ENCODE measurements around the gene ROBO4. TPM values are rescaled to one million over a fixed set of nuclear protein-coding genes. Genes with fewer than 3 reads are reported as not detected.

Gene ROBO4
- total and polyA plus RNA-seq, 2 of the 13 experiments (the other 11 are each of a cell fraction or from before 2014, with no cell fraction given): 0.07 to 1.1 TPM

GRCh38 chr11:124937336-124937935, 39.8 kb upstream of the ROBO4 start:
- intact Hi-C loops (cut with micrococcal nuclease; ENCODE audit: unreplicated experiment) (loop anchor here (5.0 kb wide), 2 partner anchors 35 to 315 kb away; partner anchors contain the start of gene TBRG1), in situ Hi-C loops (cut with HindIII; ENCODE audit: extremely low pct_ligation_motif_present, low pct_unique_long_range_greater_than_20kb) (no loop called here)
- POLR2A ChIA-PET: interaction anchor here (1.3 to 5.8 kb wide), 3 partner anchors 15 to 174 kb away, joined by 3 to 61 read pairs (median 5); partner anchors contain the start of genes CCDC15, ROBO4 and TMEM218
- TF ChIP-seq ZNF225 (CRISPR knock-in tag; IDR thresholded peaks at IDR 0.05): no peak
- no peak for TF ChIP-seq BCLAF1 (IDR thresholded peaks at IDR 0.05)
- TF ChIP-seq RCOR2 (CRISPR knock-in tag; IDR thresholded peaks at IDR 0.05): no peak
- no peak for TF ChIP-seq HDAC6 (IDR thresholded peaks at IDR 0.05; ENCODE audit: low read depth, low read length)
- no peak for TF ChIP-seq ZNF674 (CRISPR knock-in tag; IDR thresholded peaks at IDR 0.05; ENCODE audit: low read depth)
- no peak for TF ChIP-seq ZNF414 (CRISPR knock-in tag; IDR thresholded peaks at IDR 0.05)
- peak; percentile 18; the same call in 1 of the 2 replicates for TF ChIP-seq HMG20A (CRISPR knock-in tag; IDR thresholded peaks at IDR 0.05; ENCODE audit: borderline replicate concordance)
- TF ChIP-seq ZNF513 (CRISPR knock-in tag; conservative IDR thresholded peaks at IDR 0.05): no peak
- TF ChIP-seq SAP130 (CRISPR knock-in tag; IDR thresholded peaks at IDR 0.05; ENCODE audit: low read depth): peak; percentile 68
- TF ChIP-seq CBX2 (IDR thresholded peaks at IDR 0.05; ENCODE audit: low read depth, low read length): no peak
- TF ChIP-seq CBX2 (CRISPR knock-in tag; IDR thresholded peaks at IDR 0.05; ENCODE audit: low read depth): no peak
- TF ChIP-seq AKNA (CRISPR knock-in tag; IDR thresholded peaks at IDR 0.05; ENCODE audit: borderline replicate concordance): no peak
- no peak for TF ChIP-seq ZSCAN30 (CRISPR knock-in tag; IDR thresholded peaks at IDR 0.05)

More at GRCh38 chr11:124937336-124937935, 39.8 kb upstream of the ROBO4 start:
- Histone ChIP-seq H3K4me2 (ENCODE audit: low read depth, low read length) (peak overlapping the region; percentile 98), H3K27ac (ENCODE audit: extremely low read length, insufficient read depth, low read length) (peak overlapping the region; percentile 90), H3K79me2 (ENCODE audit: insufficient read depth, low read length) (peaks cover 42% of the 10 kb centered on the region), H3K9me3 (ENCODE audit: low read length) (no peaks in the 10 kb centered on the region), H3K4me1 (ENCODE audit: insufficient read depth, low read length) (peaks cover 87% of the 10 kb centered on the region), H3K4me3 (replicated peaks in 1 of 3; ENCODE audit: insufficient read depth in 1 of 3, low read depth in 2 of 3, low read length in 3 of 3) (peak overlapping the region; percentile 9 to 83 (median 25)), H3K9ac (ENCODE audit: insufficient read depth, low read depth, low read length) (peak overlapping the region; percentile 94), H4K20me1 (ENCODE audit: insufficient read depth, low read length) (no peaks in the 10 kb centered on the region), H3K27me3 (ENCODE audit: control insufficient read depth in 1 of 2, insufficient read depth in 2 of 2, low read length in 2 of 2) (no peaks in the 10 kb centered on the region; a peak in 1 of 5 replicates), H2AFZ (ENCODE audit: low read length) (no peak overlapping the region), H3K36me3 (replicated peaks in 1 of 2; ENCODE audit: control insufficient read depth in 1 of 2, insufficient read depth in 2 of 2, low read length in 2 of 2) (no peaks in the 10 kb centered on the region; a peak in 2 of 5 replicates)
- DNase-seq (ENCODE audit: low spot score) (peak; percentile 82), FAIRE-seq (no peak), ATAC-seq (peak; percentile 58)
- CTCF ChIA-PET (ENCODE audit: low intra/inter-chr PET ratio, low total read pairs): no interaction called here
- TSS peak; percentile 62 for BruUV-seq (replicated peaks)
- WGBS (ENCODE audit: low lambda C conversion rate): 8% methylated on average over 3 of the region's 3 CpGs

Measured in HepG2 (cell line).